Dermis microvascular lymphatic vessel endothelial cell (primary cell): ENCODE results near the gene AFTPH. TPM values are rescaled to one million over a fixed set of nuclear protein-coding genes. Genes with fewer than 3 reads are reported as not detected.

ENCODE experiments used
- DNase-seq, 2 donors: peaks; one replicate each; pipeline versions ENCODE4 v3.0.0 to v3.0.0-alpha.2; 2010; ENCODE audit warnings: low read depth in 2 of 2
- total RNA-seq: library from RNA; depleted of rRNA; stranded (reverse); fragments of >200 nt; gene quantifications from 2 replicates; pipeline ENCODE4 v1.2.1, GENCODE V29; 2014

AFTPH gene
- total RNA-seq, 1 donor from 2014 or later: 29.0 TPM

DNA sequence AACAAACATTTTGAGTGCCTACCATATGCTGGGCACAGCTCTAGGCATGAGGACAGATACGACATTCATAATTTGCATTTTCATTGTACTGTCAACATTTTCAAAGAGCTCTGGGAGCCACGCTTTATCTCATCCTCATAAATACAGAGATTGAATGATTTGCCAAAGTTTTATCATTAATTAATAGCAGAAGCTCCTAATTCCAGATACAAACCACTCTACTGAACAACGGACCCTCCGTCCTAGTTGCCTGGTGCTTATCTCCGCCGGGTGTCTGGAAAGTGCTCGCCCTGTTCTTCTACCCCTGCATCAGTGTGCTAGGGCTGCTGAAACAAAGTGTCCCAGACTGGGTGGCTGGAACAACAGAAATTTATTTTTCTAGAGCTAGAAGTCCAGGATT is 105.7 kb downstream of the AFTPH start:
- DNase-seq: no peak

- DNase-seq: no peak
Measured at GRCh38 chr2:64630752-64631151, 106.6 kb downstream of the AFTPH start.

- no peak for DNase-seq
Measured at GRCh38 chr2:64631771-64632170, 107.6 kb downstream of the AFTPH start.

DNA sequence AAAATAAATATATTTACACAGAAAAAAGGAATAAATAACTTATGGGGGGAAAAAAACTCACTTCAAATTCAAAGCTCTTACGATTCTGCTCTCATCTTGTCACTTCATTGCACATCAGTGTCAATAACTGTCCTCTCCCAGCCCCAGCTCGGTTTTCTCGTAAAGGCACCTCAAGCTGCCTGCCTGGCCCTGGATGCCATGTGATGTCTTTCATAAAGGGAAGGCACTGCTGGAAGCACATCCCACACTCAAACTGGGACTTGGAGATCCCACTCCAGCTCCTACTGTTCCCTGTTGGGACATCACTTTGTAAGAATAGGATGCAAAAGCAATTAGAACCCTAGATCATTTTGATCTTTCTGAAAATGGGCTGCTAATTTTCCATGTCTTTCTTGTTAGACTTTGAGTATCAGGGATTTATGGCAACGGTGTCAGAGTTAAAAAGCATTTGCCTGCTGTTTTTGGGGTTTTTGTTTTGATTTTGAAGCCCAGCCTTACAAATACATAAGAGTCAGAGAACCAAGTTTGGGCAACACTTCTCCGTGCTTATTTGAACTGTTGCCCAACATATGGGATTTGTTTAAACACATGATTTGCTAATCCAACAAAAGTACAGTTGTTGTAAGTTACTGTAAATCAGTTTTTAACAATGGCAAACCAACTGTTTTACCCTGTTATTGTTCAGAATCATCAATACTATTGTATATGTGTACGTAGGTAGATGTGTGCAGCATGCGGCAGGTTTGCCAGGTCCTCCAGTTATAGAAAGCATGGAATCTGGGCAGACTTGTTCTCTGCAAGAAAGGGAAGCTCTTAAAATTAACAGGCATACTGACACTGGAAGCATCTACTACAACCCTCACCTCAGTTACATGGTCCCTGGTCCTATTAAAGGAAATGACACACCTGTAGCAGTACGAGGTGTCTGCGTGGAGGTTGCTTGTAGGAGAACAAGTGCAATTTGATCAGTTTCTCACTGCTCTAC is 109.0 kb downstream of the AFTPH start:
- DNase-seq: no peak

DNA sequence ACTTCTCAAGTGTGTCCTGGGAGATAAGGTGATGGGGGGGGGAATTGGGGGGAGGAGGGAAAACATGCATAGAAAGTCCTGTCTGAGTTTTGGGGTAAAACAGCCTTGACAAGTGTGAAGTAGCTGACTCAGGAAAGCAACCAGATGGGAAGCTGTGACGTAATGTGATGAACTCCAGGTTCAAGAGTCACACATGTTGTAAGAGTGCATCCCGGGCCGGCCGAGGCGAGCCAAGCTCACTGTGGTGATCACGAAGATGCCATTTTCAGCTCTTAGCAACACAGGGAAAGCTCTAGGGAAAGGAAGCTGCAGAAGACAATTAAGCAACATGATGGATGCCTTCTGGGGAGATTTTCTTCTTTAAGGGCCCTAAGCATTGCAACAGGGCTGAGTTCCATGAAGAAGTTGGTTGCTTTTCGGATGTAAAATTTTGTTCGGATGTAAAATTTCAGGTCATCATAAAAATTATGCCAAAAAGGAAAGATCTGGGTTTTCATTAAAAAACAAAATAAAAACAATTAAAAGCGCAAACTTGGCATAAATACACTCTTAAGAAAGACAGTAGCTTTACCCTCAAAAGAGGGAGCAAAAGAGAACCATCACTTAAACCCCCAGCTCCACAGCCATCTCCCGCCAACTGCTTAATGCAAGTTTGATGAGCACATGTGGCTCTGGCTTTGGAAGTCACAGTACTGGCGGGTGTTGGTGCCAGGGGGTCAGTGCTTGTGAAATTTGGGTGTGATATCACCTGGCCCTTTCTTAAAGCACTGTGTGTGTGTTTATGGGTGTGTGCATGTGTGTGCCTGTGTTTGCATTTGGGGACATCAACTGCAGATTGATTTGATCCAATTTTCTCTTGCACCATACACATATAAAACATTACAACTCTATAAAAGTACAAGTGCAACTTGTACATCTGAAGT is 110.5 kb downstream of the AFTPH start:
- DNase-seq: no peak

- DNase-seq: no peak
Measured at GRCh38 chr2:64635976-64636911, 112.1 kb downstream of the AFTPH start.

DNA sequence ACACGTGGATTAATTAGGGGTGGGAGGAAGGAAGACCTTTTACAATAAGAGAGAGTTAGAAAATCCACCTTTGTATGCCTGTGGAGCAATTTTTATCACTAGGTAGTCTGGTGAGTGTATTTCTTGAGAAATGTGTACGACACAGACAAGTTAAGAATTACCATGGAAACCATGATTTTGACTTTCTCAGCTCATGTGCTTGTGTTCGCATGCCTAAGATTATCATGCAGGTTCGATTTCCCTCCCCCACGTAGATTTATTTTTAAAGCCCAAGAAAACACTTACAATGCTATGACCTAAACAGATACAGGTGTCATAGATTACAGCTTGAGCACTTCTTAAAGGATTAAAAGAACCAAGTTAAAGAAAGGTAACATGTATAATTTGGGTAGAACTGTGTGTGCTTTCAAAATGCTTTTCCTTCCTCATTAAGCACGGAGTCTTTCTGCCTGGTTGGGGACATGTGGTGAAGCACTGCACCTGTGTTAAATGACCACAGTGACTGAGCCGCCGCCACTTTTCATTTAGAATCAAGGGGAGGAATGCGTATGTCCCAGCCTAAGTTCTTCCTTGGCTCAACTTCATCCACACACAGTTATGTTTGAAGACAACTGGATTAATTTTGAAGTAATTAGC is 113.0 kb downstream of the AFTPH start:
- no peak for DNase-seq

DNA sequence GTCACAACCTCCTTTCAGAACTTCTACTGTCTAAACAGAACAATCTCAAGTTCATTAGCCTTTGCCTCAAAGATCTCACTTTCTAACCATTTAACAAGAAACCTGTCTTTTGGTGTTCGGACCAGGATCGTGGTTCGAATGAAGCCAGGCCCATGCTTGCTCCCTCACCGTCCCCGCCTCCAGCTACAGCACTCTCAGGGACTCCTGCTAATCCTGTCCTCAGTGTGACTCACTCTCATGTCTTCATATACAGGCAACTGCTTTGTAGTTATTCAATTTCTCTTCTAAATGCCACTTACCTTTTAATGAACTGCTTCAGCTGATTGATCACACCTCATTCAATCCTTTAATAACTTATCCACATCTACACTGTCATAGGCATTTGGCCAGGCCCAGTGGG is 113.8 kb downstream of the AFTPH start:
- no peak for DNase-seq

DNA sequence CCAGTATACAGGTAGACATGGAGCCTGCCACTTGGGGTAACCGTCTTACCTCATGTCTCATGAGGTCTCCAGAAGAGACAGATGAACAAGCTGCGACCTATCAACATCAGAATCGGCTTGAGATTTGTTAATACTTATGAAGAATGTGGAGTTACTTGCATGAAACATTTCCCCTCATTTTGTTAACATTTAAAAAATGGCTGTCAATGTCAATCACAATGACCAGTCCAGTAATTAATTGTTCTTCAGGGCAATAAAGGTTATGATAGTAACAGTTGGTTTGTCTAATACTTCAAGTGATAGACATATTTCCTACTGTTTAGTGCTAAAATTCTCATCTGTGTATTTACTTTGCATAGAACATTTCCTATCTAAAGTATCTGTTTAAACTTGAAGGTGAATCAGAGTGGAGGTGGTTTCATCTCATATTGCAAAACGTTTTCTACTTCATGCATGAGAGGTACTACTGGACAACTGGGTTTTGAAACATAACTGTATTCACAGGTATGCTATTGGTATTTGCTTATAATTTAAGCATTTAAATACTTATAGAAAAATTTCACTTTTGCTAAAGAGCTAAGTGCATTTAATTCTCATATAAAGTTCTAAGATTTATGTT is 114.5 kb downstream of the AFTPH start:
- DNase-seq: no peak

GRCh38 chr2:64639691-64640090 is 115.6 kb downstream of the AFTPH start:
- DNase-seq: no peak

GRCh38 chr2:64640153-64641044 is 116.3 kb downstream of the AFTPH start:
- no peak for DNase-seq

DNA sequence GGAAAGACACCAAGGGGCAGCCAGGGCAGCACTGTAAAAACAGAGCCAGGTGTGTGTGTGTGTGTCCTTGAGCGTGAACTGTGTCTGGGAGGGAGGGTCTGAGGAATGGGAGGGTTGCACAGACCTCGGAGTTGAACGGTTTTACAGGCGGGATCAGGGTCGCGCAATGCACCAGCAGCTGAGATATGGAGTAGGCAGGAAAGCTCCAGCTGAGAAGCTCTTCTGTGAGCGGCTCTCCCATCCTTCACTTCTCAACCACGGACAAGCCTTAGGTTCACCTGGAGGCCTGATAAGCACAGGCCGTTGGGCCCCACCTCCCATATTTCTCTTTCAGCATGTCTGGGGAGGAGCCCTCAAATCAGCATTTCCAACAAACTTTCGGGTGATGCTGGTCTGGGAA is 117.5 kb downstream of the AFTPH start:
- no peak for DNase-seq

Other genes with a start within 250 kb of the AFTPH start
- gene LGALSL, start 70.2 kb upstream of the AFTPH start, total RNA-seq: 2.3 and 3.8 TPM in 2 replicates
- gene SERTAD2, start 129.6 kb downstream of the AFTPH start, total RNA-seq: 3.6 and 6.4 TPM in 2 replicates